ENCODE data around the gene RTN1.

DNA sequence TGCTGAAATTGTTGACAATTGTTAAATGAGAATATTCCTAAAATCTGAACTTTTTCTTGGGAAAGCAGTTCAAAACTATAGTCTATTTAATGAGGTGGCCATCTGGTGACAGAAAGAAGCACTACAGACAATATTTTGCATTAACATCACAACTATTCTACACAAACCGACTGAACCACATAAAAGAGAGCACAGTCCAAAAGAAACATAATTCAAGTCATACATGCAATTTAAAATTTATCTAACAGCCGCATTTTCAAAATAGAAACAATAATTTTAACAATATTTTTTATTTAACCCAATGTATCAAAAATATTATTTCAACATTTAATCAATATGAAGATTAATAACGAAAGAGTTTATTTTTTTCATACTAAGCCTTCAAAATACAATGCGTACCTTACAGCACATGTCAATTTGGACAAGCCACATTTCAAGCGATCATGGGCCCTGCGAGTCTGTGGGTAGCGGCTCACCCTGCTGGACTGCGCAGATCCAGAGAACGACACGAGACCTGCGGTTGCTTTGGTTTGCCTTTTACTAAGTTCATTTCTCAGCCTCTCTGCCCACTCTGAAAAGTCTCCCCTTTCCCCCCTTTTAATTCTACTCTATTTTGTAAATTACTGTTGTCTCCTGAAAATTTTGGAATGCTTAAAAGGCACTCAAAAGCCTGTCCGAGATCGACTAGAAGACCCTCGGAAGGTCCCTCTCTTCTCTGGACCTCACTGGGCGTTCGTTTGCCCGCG lies 48.4 kb upstream of the RTN1 start:
- TF ChIP-seq POLR2A (IDR thresholded peaks at IDR 0.05; ENCODE audit: low read depth) (no peak), EP300 (IDR thresholded peaks at IDR 0.05) (no peak)
